Measurements from ENCODE around the gene KRTAP4-3.
"Not testable (repeated sequence)": the region's sequence is repeated elsewhere in the genome, so short reads cannot be mapped to it uniquely, and the experiment has no call there.

Gene KRTAP4-3

GRCh38 chr17:41144846-41145245, 23.2 kb downstream of the KRTAP4-3 start:
- Mint-ChIP-seq H3K27ac (no peak overlapping the region), H3K4me1 (peaks cover 6 to 10% of the 10 kb centered on the region in 2 donors), H3K9me3 (peaks cover 20 to 25% of the 10 kb centered on the region in 2 donors), H3K4me3 (no peak overlapping the region), H3K27me3 (peaks cover 0 to under 1% of the 10 kb centered on the region in 2 donors), H3K36me3 (peaks cover 15 to 32% of the 10 kb centered on the region in 2 donors)
- no peak for ATAC-seq (replicated peaks)
- no peak for DNase-seq

DNA sequence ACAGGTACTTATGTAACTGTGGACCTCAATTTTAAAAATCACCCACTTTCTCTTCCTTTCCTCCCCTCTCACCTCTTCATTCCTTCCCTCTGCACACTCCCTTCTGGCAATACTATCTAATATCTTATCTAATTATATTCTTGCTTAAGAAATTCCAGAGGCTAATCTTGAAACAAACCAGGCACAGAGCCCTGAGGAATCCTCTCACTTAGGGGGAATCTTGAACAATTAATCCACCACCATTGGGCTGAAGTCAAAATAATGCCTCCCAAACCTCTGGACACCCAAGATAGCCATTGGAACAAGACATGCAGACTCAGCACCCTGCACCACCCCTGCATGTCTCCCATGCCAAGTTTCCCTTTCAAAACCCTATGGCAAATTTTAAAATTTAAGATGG, 26.7 kb downstream of the KRTAP4-3 start:
- ATAC-seq (replicated peaks), result no peak
- peaks cover 27 to 43% of the 10 kb centered on the region in 2 donors for H3K9me3 Mint-ChIP-seq
- peaks cover 0 to 8% of the 10 kb centered on the region in 2 donors for H3K4me1 Mint-ChIP-seq
- H3K36me3 Mint-ChIP-seq, result peaks cover 19 to 52% of the 10 kb centered on the region in 2 donors
- H3K27me3 Mint-ChIP-seq, result peaks cover 0 to 4% of the 10 kb centered on the region in 2 donors
- no peak for DNase-seq
- H3K27ac Mint-ChIP-seq, result no peak overlapping the region
- H3K4me3 Mint-ChIP-seq, result no peak overlapping the region

DNA sequence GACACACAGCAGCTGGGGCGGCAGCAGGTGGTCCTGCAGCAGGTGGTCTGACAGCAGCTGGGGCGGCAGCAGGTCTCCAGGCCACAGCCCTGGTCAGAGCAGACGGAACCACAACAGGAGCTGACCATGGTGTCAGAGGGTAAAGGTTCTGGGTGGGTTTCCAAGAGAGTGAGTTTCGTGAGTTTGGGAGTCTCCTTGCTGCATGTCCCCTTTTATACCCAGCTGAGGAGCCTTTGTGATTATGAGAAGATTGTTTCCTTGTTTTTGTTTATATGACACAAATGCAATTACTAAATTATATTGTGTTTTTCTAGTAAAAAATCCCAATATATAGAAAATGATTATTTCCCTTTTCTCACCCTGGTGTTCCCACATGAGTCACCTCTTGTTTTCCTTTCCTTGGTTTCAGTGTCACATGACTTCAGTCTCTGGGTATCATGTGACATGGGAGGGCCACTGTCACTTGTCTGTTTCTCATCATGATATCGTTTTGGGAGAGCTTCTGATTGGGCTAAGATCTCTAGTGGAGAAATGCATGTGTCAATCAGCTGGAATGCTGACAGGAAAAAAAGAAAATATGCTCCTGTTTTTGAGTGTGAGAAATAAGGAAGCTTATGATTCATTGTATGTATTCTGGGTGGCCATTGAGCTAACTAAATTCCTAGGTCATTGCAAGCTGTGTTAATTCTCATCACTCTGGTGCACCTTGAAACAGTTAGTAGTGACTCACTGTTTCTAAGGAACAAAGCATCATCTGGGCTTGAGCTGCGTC, 27.5 kb downstream of the KRTAP4-3 start, which contains the start of gene KRTAP4-6:
TSS of gene KRTAP4-6 (minus strand) at position 185 of the 772 bp plus-strand sequence. CDS start at position 128, 57 bp downstream.
- peaks cover 0 to 4% of the 10 kb centered on the region in 2 donors for H3K27me3 Mint-ChIP-seq
- no peak within 1 kb of the TSS for H3K4me3 Mint-ChIP-seq
- H3K36me3 Mint-ChIP-seq, result peaks cover 19 to 52% of the 10 kb centered on the region in 2 donors
- peaks cover 0 to 8% of the 10 kb centered on the region in 2 donors for H3K4me1 Mint-ChIP-seq
- H3K9me3 Mint-ChIP-seq, result peaks cover 28 to 43% of the 10 kb centered on the region in 2 donors
- H3K27ac Mint-ChIP-seq, result no peak within 1 kb of the TSS
- ATAC-seq (replicated peaks) (peak in 1 of 2 donors; percentile 54), DNase-seq (no peak)

- H3K4me3 Mint-ChIP-seq; DNase-seq; H3K27ac Mint-ChIP-seq; H3K4me1 Mint-ChIP-seq; ATAC-seq (replicated peaks); H3K27me3 Mint-ChIP-seq: not testable (repeated sequence)
- Mint-ChIP-seq H3K36me3 (peaks cover 16 to 52% of the 10 kb centered on the region in 2 donors), H3K9me3 (peaks cover 28 to 43% of the 10 kb centered on the region in 2 donors)
Observed at GRCh38 chr17:41139865-41140264, 28.2 kb downstream of the KRTAP4-3 start.

DNA sequence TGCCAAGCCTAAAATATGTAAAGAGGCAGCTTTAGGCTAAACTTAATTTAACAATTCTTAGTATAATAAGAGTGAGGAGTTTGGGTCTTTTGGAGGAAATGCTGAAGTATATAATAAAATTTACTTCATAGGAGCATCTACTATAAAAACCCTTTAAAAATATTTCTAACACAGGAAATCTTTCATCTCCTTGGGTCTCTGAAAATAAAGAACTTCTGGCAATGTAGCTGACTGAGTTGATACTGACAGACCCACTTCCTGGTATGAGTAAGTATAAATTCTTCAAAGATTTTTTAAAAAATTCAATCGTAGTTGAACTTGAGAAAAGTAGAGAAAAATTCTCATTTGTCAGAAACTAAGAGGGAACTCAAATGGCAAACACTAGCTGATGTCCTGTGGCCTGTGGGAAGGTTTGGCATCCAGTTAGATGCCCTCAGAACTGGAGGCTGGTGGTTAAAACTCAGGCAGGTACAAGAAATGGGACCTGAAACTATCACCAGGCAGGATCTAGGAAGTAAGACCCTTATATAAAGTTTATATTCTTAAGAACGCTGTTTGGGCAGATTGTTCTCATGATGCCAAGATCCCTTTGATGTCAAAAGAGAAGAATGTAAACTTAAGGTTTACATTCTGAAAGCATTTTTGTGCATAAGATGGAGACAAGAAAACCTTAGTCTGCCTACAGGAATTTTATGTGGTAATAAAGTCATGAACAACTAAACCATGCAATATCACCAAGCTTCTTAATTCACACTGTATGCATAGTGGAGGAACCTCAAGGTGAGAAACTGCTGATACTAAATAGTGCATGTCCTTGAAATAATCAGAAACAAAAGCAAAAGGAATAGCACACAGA, 33.9 kb downstream of the KRTAP4-3 start:
- H3K9me3 Mint-ChIP-seq, result peaks cover 7 to 14% of the 10 kb centered on the region in 2 donors
- no peak overlapping the region for H3K4me3 Mint-ChIP-seq
- ATAC-seq (replicated peaks) (no peak), DNase-seq (no peak)
- H3K27me3 Mint-ChIP-seq, result no peaks in the 10 kb centered on the region
- peaks cover 14 to 27% of the 10 kb centered on the region in 2 donors for H3K4me1 Mint-ChIP-seq
- peaks cover 0 to 14% of the 10 kb centered on the region in 2 donors for H3K36me3 Mint-ChIP-seq
- peak overlapping the region; percentile 69 for H3K27ac Mint-ChIP-seq

GRCh38 chr17:41131979-41132378, 36.0 kb downstream of the KRTAP4-3 start:
- Mint-ChIP-seq H3K36me3 (peaks cover 0 to 1% of the 10 kb centered on the region in 2 donors), H3K27ac (peak overlapping the region; percentile 48), H3K4me3 (peak overlapping the region in 1 of 2 donors; percentile 7), H3K27me3 (no peaks in the 10 kb centered on the region), H3K9me3 (peaks cover 2 to 5% of the 10 kb centered on the region in 2 donors), H3K4me1 (peaks cover 20 to 32% of the 10 kb centered on the region in 2 donors)
- peak; percentile 99 to 100 for ATAC-seq (replicated peaks)
- no peak for DNase-seq

- ATAC-seq (replicated peaks) (no peak), DNase-seq (no peak)
- no peak overlapping the region for H3K27ac Mint-ChIP-seq
- H3K4me1 Mint-ChIP-seq, result peaks cover 33 to 53% of the 10 kb centered on the region in 2 donors
- H3K9me3 Mint-ChIP-seq, result peaks cover 2 to 5% of the 10 kb centered on the region in 2 donors
- peaks cover 0 to 8% of the 10 kb centered on the region in 2 donors for H3K36me3 Mint-ChIP-seq
- no peak overlapping the region for H3K4me3 Mint-ChIP-seq
- H3K27me3 Mint-ChIP-seq, result no peaks in the 10 kb centered on the region
Observed at GRCh38 chr17:41127371-41127770, 40.6 kb downstream of the KRTAP4-3 start.

- Mint-ChIP-seq H3K4me3 (no peak overlapping the region), H3K4me1 (peaks cover 27 to 43% of the 10 kb centered on the region in 2 donors), H3K36me3 (peaks cover 0 to 9% of the 10 kb centered on the region in 2 donors), H3K27ac (no peak overlapping the region), H3K27me3 (no peaks in the 10 kb centered on the region), H3K9me3 (peaks cover 3 to 7% of the 10 kb centered on the region in 2 donors)
- ATAC-seq (replicated peaks), result no peak
- no peak for DNase-seq
Observed at GRCh38 chr17:41126412-41126811, 41.6 kb downstream of the KRTAP4-3 start.

DNA sequence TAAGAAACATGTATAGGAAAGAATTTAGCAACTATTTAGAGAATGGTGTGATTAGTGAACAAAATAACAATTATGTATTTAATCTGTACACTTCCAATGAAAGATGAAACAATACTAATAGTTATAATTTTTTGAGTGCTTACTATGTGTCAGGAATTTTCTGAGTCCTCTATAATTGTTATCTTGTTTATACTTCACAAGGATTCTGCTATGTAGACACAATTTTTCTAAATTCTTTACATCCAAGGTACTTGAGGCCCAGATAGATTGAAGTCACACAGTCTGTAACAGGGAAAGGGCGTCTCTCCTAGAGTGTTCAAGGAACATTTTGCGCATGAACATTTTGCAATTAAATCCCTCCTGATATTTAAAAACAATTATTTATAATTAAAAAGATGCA, 43.0 kb downstream of the KRTAP4-3 start:
- H3K27me3 Mint-ChIP-seq, result no peaks in the 10 kb centered on the region
- H3K9me3 Mint-ChIP-seq, result peaks cover 3 to 7% of the 10 kb centered on the region in 2 donors
- ATAC-seq (replicated peaks), result no peak
- no peak for DNase-seq
- no peak overlapping the region for H3K27ac Mint-ChIP-seq
- peaks cover 26 to 41% of the 10 kb centered on the region in 2 donors for H3K4me1 Mint-ChIP-seq
- H3K4me3 Mint-ChIP-seq, result no peak overlapping the region
- peaks cover 0 to 9% of the 10 kb centered on the region in 2 donors for H3K36me3 Mint-ChIP-seq

GRCh38 chr17:41123991-41124371, 44.0 kb downstream of the KRTAP4-3 start, which contains the start of gene KRTAP4-12:
Gene KRTAP4-12, minus strand, starts transcription at chr17:41124182. Its CDS starts 60 bp downstream, at chr17:41124122.
- ATAC-seq (replicated peaks), result peak; percentile 27 to 43
- Mint-ChIP-seq H3K4me3 (peak within 1 kb of the TSS; percentile 17 to 55), H3K27ac (peak within 1 kb of the TSS; percentile 76), H3K4me1 (peaks cover 29 to 46% of the 10 kb centered on the region in 2 donors)
- not testable (repeated sequence) for H3K9me3 Mint-ChIP-seq, H3K27me3 Mint-ChIP-seq, H3K36me3 Mint-ChIP-seq, DNase-seq

GRCh38 chr17:41123292-41123990, 44.6 kb downstream of the KRTAP4-3 start:
- H3K36me3 Mint-ChIP-seq, H3K27me3 Mint-ChIP-seq, DNase-seq, H3K9me3 Mint-ChIP-seq: not testable (repeated sequence)
- peak in 1 of 2 donors; percentile 46 for ATAC-seq (replicated peaks)
- peaks cover 28 to 51% of the 10 kb centered on the region in 2 donors for H3K4me1 Mint-ChIP-seq
- H3K27ac Mint-ChIP-seq, result peak overlapping the region; percentile 76
- H3K4me3 Mint-ChIP-seq, result peak overlapping the region; percentile 12 to 55

- Mint-ChIP-seq H3K9me3 (peaks cover 3 to 7% of the 10 kb centered on the region in 2 donors), H3K27me3 (no peaks in the 10 kb centered on the region), H3K4me3 (no peak overlapping the region), H3K36me3 (peaks cover 0 to 9% of the 10 kb centered on the region in 2 donors), H3K4me1 (peaks cover 34 to 63% of the 10 kb centered on the region in 2 donors), H3K27ac (no peak overlapping the region)
- ATAC-seq (replicated peaks) (no peak), DNase-seq (no peak)
Observed at GRCh38 chr17:41121742-41122141, 46.3 kb downstream of the KRTAP4-3 start.

GRCh38 chr17:41119696-41120690, 48.0 kb downstream of the KRTAP4-3 start:
- Mint-ChIP-seq H3K4me1 (peaks cover 44 to 74% of the 10 kb centered on the region in 2 donors), H3K4me3 (peak overlapping the region; percentile 57 to 69), H3K27ac (peak overlapping the region; percentile 88)
- H3K9me3 Mint-ChIP-seq, H3K27me3 Mint-ChIP-seq, DNase-seq, H3K36me3 Mint-ChIP-seq: not testable (repeated sequence)
- ATAC-seq (replicated peaks), result peak; percentile 75 to 78

Data from stimulated activated naive B cell treated with anti-CD40 and anti-IgM and Interleukin-4, amounts not matched to agents 10 μg/mL and 1 μg/mL and 100 μg/mL, for 72 hours (primary cell).